ENCODE data around the gene SGSM1. TPM values are rescaled to one million over a fixed set of nuclear protein-coding genes. Genes with fewer than 3 reads are reported as not detected.

Gene SGSM1
- total and polyA plus RNA-seq, 9 of the 15 experiments (the other 6 are each of a cell fraction or from before 2014, with no cell fraction given): not detected

DNA sequence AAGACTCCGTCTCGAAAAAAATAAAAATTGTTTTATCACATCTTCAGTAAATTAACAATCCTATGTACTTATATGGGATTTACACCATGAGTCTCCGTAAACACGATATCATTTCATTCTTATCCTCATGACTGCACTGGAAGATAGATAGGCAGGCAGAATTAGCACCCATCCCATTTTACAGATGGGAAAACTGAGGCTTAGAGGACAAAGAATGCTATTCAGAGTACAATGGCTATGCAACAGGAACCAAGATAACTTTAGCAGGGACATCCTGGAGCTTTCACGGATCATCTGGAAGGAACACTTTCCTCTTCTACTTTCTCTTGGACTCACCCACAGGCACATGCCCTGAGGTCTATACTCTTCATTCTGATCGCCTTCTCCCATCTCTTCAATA lies 14.6 kb upstream of the SGSM1 start:
- CTCF ChIA-PET (ENCODE audit: low intra/inter-chr PET ratio): no interaction called here
- no peak for FAIRE-seq

DNA sequence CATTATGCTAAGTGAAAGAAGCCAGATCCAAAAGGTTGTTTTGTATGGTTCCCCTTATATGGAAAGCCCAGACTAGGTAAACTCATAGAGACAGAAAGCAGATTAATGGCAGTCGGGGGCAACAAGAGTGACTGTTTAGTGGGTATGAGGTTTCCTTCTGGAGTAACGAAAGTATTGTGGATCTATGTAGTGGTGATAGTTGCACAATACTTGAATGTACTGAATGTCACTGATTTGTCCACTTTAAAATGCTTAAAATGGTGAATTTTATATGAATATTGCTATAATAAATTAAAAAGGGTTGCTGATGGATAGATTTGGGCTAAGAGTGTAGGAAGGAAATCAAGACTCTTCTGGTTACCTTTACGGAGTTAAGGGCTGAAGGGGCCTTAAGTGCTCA lies 10.0 kb upstream of the SGSM1 start:
- Histone ChIP-seq H3K27ac (ENCODE audit: extremely low read depth, low read depth, low read length) (no peak overlapping the region), H3K4me1 (replicated peaks in 1 of 2; ENCODE audit: control insufficient read depth in 2 of 2, insufficient read depth in 2 of 2, low read length in 2 of 2) (no peaks in the 10 kb centered on the region), H3K4me3 (no peak overlapping the region), H3K36me3 (ENCODE audit: control insufficient read depth, insufficient read depth, low read length) (no peaks in the 10 kb centered on the region), H3K9ac (ENCODE audit: insufficient read depth in 1 of 2, low read depth in 2 of 2, low read length in 2 of 2) (no peak overlapping the region), H3K9me1 (ENCODE audit: control insufficient read depth, insufficient read depth, low read length) (no peaks in the 10 kb centered on the region), H3K9me3 (replicated peaks; ENCODE audit: control insufficient read depth, insufficient read depth, low read depth, low read length) (no peaks in the 10 kb centered on the region), H3K27me3 (ENCODE audit: control insufficient read depth in 2 of 2, insufficient read depth in 2 of 2, low read length in 2 of 2) (peaks cover 2 to 6% of the 10 kb centered on the region in 2 experiments; a peak in 4 of 5 replicates), H2AFZ (ENCODE audit: low read depth, low read length) (no peak overlapping the region), H3K79me2 (ENCODE audit: control insufficient read depth, insufficient read depth, low read length) (no peaks in the 10 kb centered on the region), H4K20me1 (replicated peaks; ENCODE audit: control insufficient read depth, insufficient read depth, low read length) (no peaks in the 10 kb centered on the region), H3K4me2 (ENCODE audit: insufficient read depth, low read length) (no peak overlapping the region)
- FAIRE-seq (no peak), DNase-seq (ENCODE audit: extremely low read depth in 1 of 4, low spot score in 3 of 4) (no peak), ATAC-seq (no peak)
- ChIA-PET CTCF (ENCODE audit: low intra/inter-chr PET ratio) (no interaction called here), POLR2A (no interaction called here)
- intact Hi-C loops (cut with micrococcal nuclease): no loop called here
- no peak for TF ChIP-seq SMARCC2 (IDR thresholded peaks at IDR 0.05; ENCODE audit: low read depth)
- TF ChIP-seq ZNF354B (CRISPR knock-in tag; IDR thresholded peaks at IDR 0.05): no peak
- TF ChIP-seq CEBPG (CRISPR knock-in tag; IDR thresholded peaks at IDR 0.05): no peak
- peak; percentile 32 to 36; a peak in 2 of 4 replicates for TF ChIP-seq CEBPG (tag; conservative IDR thresholded peaks at IDR 0.05 in 1 of 2, IDR thresholded peaks at IDR 0.05 in 1 of 2)
- TF ChIP-seq HNRNPH1 (optimal IDR thresholded peaks at IDR 0.05; ENCODE audit: low read depth, low read length): no peak
- peak; percentile 56; the same call in 1 of the 2 replicates for TF ChIP-seq CEBPB (tag; IDR thresholded peaks at IDR 0.05)
- BruUV-seq (replicated peaks): no TSS peak
- in situ Hi-C loops (cut with MboI): no loop called here
- WGBS (ENCODE audit: insufficient coverage, low coverage, missing lambda C conversion rate): 2% methylated on average over 3 of the region's 3 CpGs

More for the DNA sequence above, 14.6 kb upstream of the SGSM1 start:
- in situ Hi-C loops (cut with MboI) (no loop called here), intact Hi-C loops (cut with micrococcal nuclease) (no loop called here)
- no peak overlapping the region for H3K4me2 ChIP-seq (ENCODE audit: insufficient read depth, low read length)
- H3K4me3 ChIP-seq: no peak overlapping the region
- H3K27me3 ChIP-seq (ENCODE audit: control insufficient read depth in 2 of 2, insufficient read depth in 2 of 2, low read length in 2 of 2): no peaks in the 10 kb centered on the region; a peak in 2 of 5 replicates
- H3K27ac ChIP-seq (ENCODE audit: extremely low read depth, low read depth, low read length): no peak overlapping the region
- no TSS peak for BruUV-seq (replicated peaks)
- ATAC-seq (no peak), DNase-seq (ENCODE audit: extremely low read depth in 1 of 4, low spot score in 3 of 4) (no peak)
- WGBS (ENCODE audit: insufficient coverage, low coverage, missing lambda C conversion rate): 23% methylated on average over 6 of the region's 6 CpGs
- H3K9ac ChIP-seq (ENCODE audit: insufficient read depth in 1 of 2, low read depth in 2 of 2, low read length in 2 of 2): no peak overlapping the region
- no peak for TF ChIP-seq BRD4 (IDR thresholded peaks at IDR 0.05)
- TF ChIP-seq TRIM24 (IDR thresholded peaks at IDR 0.05): no peak
- no peak for TF ChIP-seq U2AF2 (optimal IDR thresholded peaks at IDR 0.05; ENCODE audit: low read depth, low read length)
- TF ChIP-seq BCOR (IDR thresholded peaks at IDR 0.05): peak; percentile 64; the same call in 1 of the 2 replicates
- TF ChIP-seq RBM25 (IDR thresholded peaks at IDR 0.05; ENCODE audit: low read depth, low read length, severe bottlenecking): peak; percentile 95
- 0 out of 4 replicates have a peak, but pooled peaks of 1 of the 2 experiments have one; percentile 37 for TF ChIP-seq KDM1A (IDR thresholded peaks at IDR 0.05)
- TF ChIP-seq ADNP (tag; IDR thresholded peaks at IDR 0.05): 0 out of 2 replicates have a peak, but pooled peaks have one; percentile 33
- peak; percentile 56; the same call in 1 of the 2 replicates for TF ChIP-seq ESRRA (IDR thresholded peaks at IDR 0.05; ENCODE audit: borderline replicate concordance, low read depth)
- no peaks in the 10 kb centered on the region for H3K4me1 ChIP-seq (replicated peaks in 1 of 2; ENCODE audit: control insufficient read depth in 2 of 2, insufficient read depth in 2 of 2, low read length in 2 of 2)
- H3K79me2 ChIP-seq (ENCODE audit: control insufficient read depth, insufficient read depth, low read length): no peaks in the 10 kb centered on the region
- H3K9me1 ChIP-seq (ENCODE audit: control insufficient read depth, insufficient read depth, low read length): no peaks in the 10 kb centered on the region
- POLR2A ChIA-PET: no interaction called here
- no peaks in the 10 kb centered on the region for H4K20me1 ChIP-seq (replicated peaks; ENCODE audit: control insufficient read depth, insufficient read depth, low read length)
- no peak overlapping the region for H2AFZ ChIP-seq (ENCODE audit: low read depth, low read length)
- no peaks in the 10 kb centered on the region for H3K9me3 ChIP-seq (replicated peaks; ENCODE audit: control insufficient read depth, insufficient read depth, low read depth, low read length)
- H3K36me3 ChIP-seq (ENCODE audit: control insufficient read depth, insufficient read depth, low read length): no peaks in the 10 kb centered on the region
